ENCODE data around the gene CCNB2.

- no peak for TF ChIP-seq CTCF (conservative IDR thresholded peaks at IDR 0.05)
- no peak for TF ChIP-seq EZH2 (IDR thresholded peaks at IDR 0.05; ENCODE audit: low read depth)
These were observed 26.5 kb downstream of the CCNB2 start for GRCh38 chr15:59131456-59131855.
